Epithelial cell of prostate (primary cell): ENCODE results near the gene CCL23.

Source experiments
- DNase-seq: peaks from one replicate; pipeline ENCODE4 v3.0.0-alpha.2; 2011; ENCODE audit warnings: low read depth, low spot score
- H3K27ac ChIP-seq: fragments of 450-650 bp; 2 replicates; pipeline ENCODE4 v1.5.1; 2017; ENCODE audit warnings: mild to moderate bottlenecking

CCL23 gene

GRCh38 chr17:35972945-35973332, 44.8 kb downstream of the CCL23 start:
- peak overlapping the region; percentile 75 for H3K27ac ChIP-seq

GRCh38 chr17:35972535-35972934, 45.2 kb downstream of the CCL23 start:
- DNase-seq, result no peak
- H3K27ac ChIP-seq, result peak overlapping the region; percentile 75

More at GRCh38 chr17:35972945-35973332, 44.8 kb downstream of the CCL23 start:
- no peak for DNase-seq

- no peak overlapping the region for H3K27ac ChIP-seq
- DNase-seq, result no peak
Measured at GRCh38 chr17:35972066-35972465, 45.7 kb downstream of the CCL23 start.

- H3K27ac ChIP-seq, result no peak overlapping the region
- no peak for DNase-seq
Measured at GRCh38 chr17:35969558-35970380, 48.0 kb downstream of the CCL23 start.

- no peak for DNase-seq
- no peak overlapping the region for H3K27ac ChIP-seq
Measured at GRCh38 chr17:35968520-35969054, 49.2 kb downstream of the CCL23 start.

- no peak overlapping the region for H3K27ac ChIP-seq
- no peak for DNase-seq
Measured at GRCh38 chr17:35965272-35965671, 52.5 kb downstream of the CCL23 start.

GRCh38 chr17:35963663-35964062, 54.1 kb downstream of the CCL23 start:
- DNase-seq, result no peak
- H3K27ac ChIP-seq, result no peak overlapping the region
